Psoas muscle (tissue), 8 donors: ENCODE results near the gene RAPGEF4. TPM values are rescaled to one million over a fixed set of nuclear protein-coding genes. Genes with fewer than 3 reads are reported as not detected.

Experiments
- ATAC-seq, 4 donors: fragments of 200-7000 bp; cut with Tn5 transposase; one replicate each; pipeline ENCODE4 v1.9.1; 2020; ENCODE audit warnings: moderate library complexity in 3 of 4, mild to moderate bottlenecking in 2 of 4
- DNase-seq, 2 donors: peaks; one replicate each; pipeline ENCODE4 v3.0.0-alpha.2; 2020
- H3K27ac ChIP-seq: fragments of 200-600 bp; one replicate; pipeline ENCODE4 v1.8.0; 2022
- H3K27me3 ChIP-seq, 3 donors: fragments of 200-600 bp in 1 of 3; one replicate each; pipeline versions ENCODE4 v1.6.1 to v1.8.0; 2013 to 2022; ENCODE audit warnings: low read length in 2 of 3, mild to moderate bottlenecking in 2 of 3, moderate library complexity in 1 of 3; ENCODE audit not compliant: insufficient read depth in 3 of 3
- H3K36me3 ChIP-seq, 2 donors: fragments of 200-600 bp in 1 of 2; one replicate each; pipeline versions ENCODE4 v1.6.1 to v1.8.0; 2013 to 2022; ENCODE audit warnings: low read depth in 1 of 2, mild to moderate bottlenecking in 1 of 2, moderate library complexity in 1 of 2; ENCODE audit not compliant: insufficient read depth in 1 of 2
- H3K4me1 ChIP-seq: fragments of 200-600 bp; one replicate; pipeline ENCODE4 v1.8.0; 2022
- H3K4me3 ChIP-seq: fragments of 200-600 bp; one replicate; pipeline ENCODE4 v1.8.0; 2022; ENCODE audit warnings: mild to moderate bottlenecking
- H3K9me3 ChIP-seq: fragments of 200-600 bp; one replicate; pipeline ENCODE4 v1.8.0; 2022
- CTCF ChIP-seq: fragments of 200-600 bp; IDR thresholded peaks from one replicate; pipeline ENCODE4 v1.8.0; 2022; ENCODE audit warnings: antibody characterized with exemption
- WGBS, 3 donors: extraction: QIAGEN DNeasy Blood & Tissue Kit; methylation state at CpG; one replicate each; pipeline versions ENCODE4 v1.1.6 to v1.1.7; 2013; 5-methylcytosine and 5-hydroxymethylcytosine counted together
- intact Hi-C, 2 donors: fragments of 100-400 bp; cut with DNase I; formaldehyde crosslinking; loops; one replicate each; pipeline versions ENCODE4 v1.11.0 to v1.14.2; 2022
- polyA plus RNA-seq, 3 donors: library from polyadenylated mRNA; stranded (reverse); fragments of 200-250 nt; gene quantifications; one replicate each; pipeline ENCODE4 v1.2.3, GENCODE V29; 2013
- total RNA-seq, 4 donors: library from RNA; stranded (reverse); fragmentation: NEBNext Ultra II Directional in 2 of 4; extraction: Animal tissue kit (Norgen Biotek cat#: 25700) in 2 of 4; gene quantifications; one replicate each; pipeline versions ENCODE4 v1.2.1 to v1.2.4, GENCODE V29; 2021 to 2023
- donor health status: healthy with polysubstance abuse.
- donor health status: DM: no; HTN: no; CAD: no; lungs with moderate emphysema.
- donor health status: Bipolar disorder and iron deficiency.
- donor health status: healthy.
- donor health status: DM: yes; HTN: yes; CAD: no.
- donor health status: DM: no; HTN: no; CAD: no.
- donor health status: DM: no; HTN: no; CAD: no.
- donor health status: DM: yes; HTN: yes; CAD: no.

RAPGEF4 gene
- total and polyA plus RNA-seq, 7 donors, result 0.61 to 2.0 (median 0.92) TPM

GRCh38 chr2:172734711-172735581 is 699 bp upstream of the RAPGEF4 start:
- H3K27me3 ChIP-seq, result peaks cover 0 to 57% (median 13%) of the 10 kb centered on the region in 3 donors
- 31 to 38% (median 33%) methylated on average over 23 to 24 of the region's 24 CpGs for WGBS, 3 donors

GRCh38 chr2:172736424-172737174 is 954 bp downstream of the RAPGEF4 start:
- peak overlapping the region; percentile 58 for H3K4me3 ChIP-seq
- no peaks in the 10 kb centered on the region for H3K9me3 ChIP-seq
- no peaks in the 10 kb centered on the region for H3K36me3 ChIP-seq
- H3K27me3 ChIP-seq, result peaks cover 0 to 50% (median 15%) of the 10 kb centered on the region in 3 donors
- no peak overlapping the region for H3K27ac ChIP-seq
- ATAC-seq (no peak), DNase-seq (no peak)
- 40 to 44% (median 42%) methylated on average over 16 of the region's 16 CpGs for WGBS, 3 donors
- intact Hi-C loops, result no loop called here
- H3K4me1 ChIP-seq, result no peaks in the 10 kb centered on the region
- no peak for TF ChIP-seq CTCF

More at GRCh38 chr2:172734711-172735581, 699 bp upstream of the RAPGEF4 start:
- no peaks in the 10 kb centered on the region for H3K36me3 ChIP-seq
- TF ChIP-seq CTCF, result no peak
- no peak for ATAC-seq
- H3K4me3 ChIP-seq, result peak overlapping the region; percentile 58
- H3K27ac ChIP-seq, result no peak overlapping the region
- H3K4me1 ChIP-seq, result no peaks in the 10 kb centered on the region
- intact Hi-C loops, result no loop called here
- DNase-seq, result no peak
- H3K9me3 ChIP-seq, result no peaks in the 10 kb centered on the region

GRCh38 chr2:172739661-172740266 is 4.1 kb downstream of the RAPGEF4 start:
- no peak for TF ChIP-seq CTCF
- H3K9me3 ChIP-seq, result peaks cover 3% of the 10 kb centered on the region
- WGBS, 3 donors, result 77 to 80% (median 79%) methylated on average over 7 of the region's 7 CpGs
- H3K27ac ChIP-seq, result no peak overlapping the region
- no peaks in the 10 kb centered on the region for H3K4me1 ChIP-seq
- peaks cover 0 to 39% (median 12%) of the 10 kb centered on the region in 3 donors for H3K27me3 ChIP-seq
- DNase-seq, result no peak
- no peaks in the 10 kb centered on the region for H3K36me3 ChIP-seq
- H3K4me3 ChIP-seq, result no peak overlapping the region
- intact Hi-C loops, result no loop called here
- ATAC-seq, result no peak

GRCh38 chr2:172740856-172741255 is 5.2 kb downstream of the RAPGEF4 start:
- DNase-seq (no peak), ATAC-seq (no peak)
- 73 to 78% (median 78%) methylated on average over 5 of the region's 5 CpGs for WGBS, 3 donors
- Histone ChIP-seq H3K9me3 (peaks cover 8% of the 10 kb centered on the region), H3K36me3 (no peaks in the 10 kb centered on the region), H3K27ac (no peak overlapping the region), H3K4me3 (no peak overlapping the region), H3K27me3 (peaks cover 0 to 28% (median 9%) of the 10 kb centered on the region in 3 donors), H3K4me1 (no peaks in the 10 kb centered on the region)
- intact Hi-C loops, result no loop called here
- TF ChIP-seq CTCF, result no peak
